Jurkat, Clone E6-1 (cell line): ENCODE results near the gene VPS8.
"Not testable (repeated sequence)": the region's sequence is repeated elsewhere in the genome, so short reads cannot be mapped to it uniquely, and the experiment has no call there.

Experiments used
- DNase-seq: peaks from one replicate; pipeline ENCODE4 v3.0.0-alpha.2; 2011; ENCODE audit warnings: low read depth, low spot score
- H3K4me3 ChIP-seq: 2 replicates; pipeline ENCODE4 v1.5.1; 2011; ENCODE audit warnings: mild to moderate bottlenecking, low read length, control low read depth, moderate library complexity

The VPS8 gene

DNA sequence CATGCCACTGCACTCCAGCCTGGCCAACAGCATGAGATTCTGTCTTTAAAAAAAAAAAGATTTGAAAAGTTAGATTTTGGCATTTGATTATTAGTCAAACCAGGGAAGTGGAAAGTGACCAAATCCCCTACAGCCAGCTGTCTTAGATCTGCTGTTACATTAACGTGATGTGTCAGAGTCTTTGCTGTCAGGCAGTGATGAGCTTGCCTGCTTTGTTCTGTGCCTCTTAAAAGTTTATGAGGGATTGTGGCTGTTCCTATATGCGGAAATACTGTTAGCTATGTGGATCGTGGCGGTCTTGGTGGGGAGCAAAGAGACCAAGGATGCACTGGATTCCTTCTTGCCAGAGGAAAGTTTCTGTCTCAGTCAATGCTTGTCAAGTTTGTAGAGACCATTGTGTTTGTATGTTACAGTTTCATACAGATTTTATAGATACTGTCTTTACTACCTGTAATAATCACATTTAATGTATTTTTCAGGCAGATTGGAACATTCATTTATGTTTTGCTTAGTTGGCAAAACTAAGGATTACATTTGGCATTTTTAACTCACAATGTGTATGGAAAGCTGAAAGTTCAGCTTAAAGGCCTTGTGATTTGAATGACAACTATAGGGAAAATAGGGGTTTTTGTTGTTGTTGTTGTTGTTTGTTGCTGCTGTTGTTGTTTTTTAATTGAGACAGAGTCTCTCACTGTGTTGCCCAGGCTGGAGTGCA lies 137.4 kb downstream of the VPS8 start:
- DNase-seq = no peak
- H3K4me3 ChIP-seq = no peak overlapping the region

DNA sequence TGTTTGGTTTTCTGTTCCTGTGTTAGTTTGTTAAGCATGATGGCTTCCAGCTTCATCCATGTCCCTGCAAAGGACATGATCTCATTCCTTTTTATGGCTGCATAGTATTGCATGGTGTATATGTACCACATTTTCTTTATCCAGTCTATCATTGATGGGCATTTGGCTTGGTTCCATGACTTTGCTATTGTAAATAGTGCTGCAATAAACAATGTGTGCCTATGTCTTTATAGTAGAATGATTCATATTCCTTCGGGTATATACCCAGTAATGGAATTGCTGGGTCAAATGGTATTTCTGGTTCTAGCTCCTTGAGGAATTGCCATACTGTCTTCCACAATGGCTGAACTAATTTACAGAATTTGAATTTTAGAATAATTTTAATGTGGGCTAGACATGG lies 138.8 kb downstream of the VPS8 start:
- not testable (repeated sequence) for DNase-seq, H3K4me3 ChIP-seq

- H3K4me3 ChIP-seq = no peak overlapping the region
- no peak for DNase-seq
Measured at GRCh38 chr3:184952671-184953070, 140.7 kb downstream of the VPS8 start.

DNA sequence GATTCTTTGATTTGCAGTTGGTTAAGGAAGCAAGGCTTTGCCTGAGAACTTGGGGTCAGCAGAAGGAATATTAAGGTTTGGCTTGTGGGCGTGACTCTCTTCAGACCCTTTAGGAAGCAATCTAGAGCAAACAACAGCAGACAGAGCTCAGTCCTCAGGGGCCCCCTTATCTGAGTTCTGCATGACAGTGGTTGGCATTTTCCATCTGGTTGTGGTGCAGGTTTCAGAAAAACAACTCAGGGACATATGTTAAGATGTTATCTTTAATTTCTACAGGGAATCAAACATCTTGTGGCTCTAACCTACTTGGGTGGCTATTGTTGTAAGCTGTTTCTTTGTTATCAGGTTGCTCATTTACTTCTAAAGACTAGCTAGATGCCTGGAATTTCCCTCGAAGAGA lies 141.4 kb downstream of the VPS8 start:
- peak; percentile 26 for DNase-seq
- H3K4me3 ChIP-seq = no peak overlapping the region

GRCh38 chr3:184954251-184954650 lies 142.3 kb downstream of the VPS8 start:
- H3K4me3 ChIP-seq = no peak overlapping the region
- no peak for DNase-seq

DNA sequence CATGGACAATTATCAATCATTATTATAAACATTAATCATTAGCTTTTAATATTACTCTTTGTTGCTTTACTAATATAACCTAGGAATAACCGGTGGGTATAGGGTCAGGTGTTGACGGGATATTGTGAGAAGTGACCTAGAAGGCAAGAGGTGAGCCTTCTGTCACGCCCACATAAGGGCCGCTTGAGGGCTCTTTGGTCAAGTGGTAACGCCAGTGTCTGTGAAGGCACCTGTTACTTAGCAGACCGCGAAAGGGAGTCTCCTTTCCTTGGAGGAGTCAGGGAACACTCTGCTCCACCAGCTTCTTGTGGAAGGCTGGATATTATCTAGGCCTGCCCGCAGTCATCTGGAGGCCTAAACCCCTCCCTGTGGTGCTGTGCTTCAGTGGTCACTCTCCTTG lies 142.9 kb downstream of the VPS8 start:
- not testable (repeated sequence) for DNase-seq, H3K4me3 ChIP-seq

DNA sequence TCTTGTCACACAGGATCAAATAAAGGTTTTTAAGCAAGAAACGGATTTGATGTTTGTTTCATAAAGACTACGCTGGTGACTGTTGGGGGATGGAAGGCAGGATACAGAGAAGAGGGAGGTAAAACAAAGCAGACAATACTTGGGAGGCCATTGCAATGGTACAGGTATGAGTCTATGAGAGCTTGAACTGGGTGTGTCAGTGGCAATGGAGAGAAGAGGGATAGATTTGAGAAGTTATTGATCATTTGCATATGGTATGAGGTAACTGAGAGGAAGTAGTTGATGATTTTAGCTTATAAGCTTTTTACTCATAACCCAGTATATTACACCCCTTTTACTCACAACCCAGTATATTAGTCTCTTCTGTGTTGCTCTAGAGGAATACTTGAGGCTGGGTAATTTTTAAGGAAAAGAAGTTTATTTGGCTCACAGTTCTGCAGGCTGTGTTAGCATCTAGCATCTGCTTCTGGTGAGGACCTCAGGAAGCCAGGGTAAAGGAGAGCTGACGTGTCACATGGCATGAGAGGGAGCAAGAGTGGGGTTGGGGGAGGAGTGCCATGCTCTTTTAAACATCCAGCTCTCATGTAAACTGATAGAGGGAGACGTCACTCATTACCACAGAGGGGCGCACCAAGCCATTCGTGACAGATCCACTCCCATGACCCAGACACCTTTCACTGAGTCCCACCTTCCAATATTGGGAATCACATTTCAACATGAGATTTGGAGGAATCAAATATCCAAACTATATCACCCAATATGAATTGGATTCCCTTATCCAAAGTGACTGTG lies 153.9 kb downstream of the VPS8 start:
- peak; percentile 10 for DNase-seq
- H3K4me3 ChIP-seq = no peak overlapping the region

GRCh38 chr3:184968115-184968514 lies 156.1 kb downstream of the VPS8 start:
- DNase-seq = no peak
- no peak overlapping the region for H3K4me3 ChIP-seq

DNA sequence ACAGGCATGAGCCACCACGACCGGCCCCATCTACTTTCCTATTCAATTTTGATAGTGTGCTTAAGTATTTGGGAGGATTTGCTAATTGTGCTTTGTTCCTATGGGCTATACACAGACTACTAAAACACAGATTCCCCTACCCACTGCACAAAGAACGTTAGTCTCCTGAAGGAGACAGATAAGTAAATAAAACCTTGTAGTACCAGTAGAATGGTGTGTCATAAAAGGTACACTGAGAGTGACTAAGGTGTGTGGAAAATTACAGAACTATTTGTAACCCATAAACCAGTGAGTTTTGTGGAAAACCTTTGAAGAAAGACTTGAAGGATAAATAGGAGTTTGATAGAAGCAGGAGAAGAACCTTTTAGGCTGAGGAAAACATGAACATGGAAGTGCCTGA lies 158.2 kb downstream of the VPS8 start:
- DNase-seq = no peak
- no peak overlapping the region for H3K4me3 ChIP-seq

- no peak for DNase-seq
- H3K4me3 ChIP-seq = no peak overlapping the region
Measured at GRCh38 chr3:184977796-184978195, 165.8 kb downstream of the VPS8 start.

DNA sequence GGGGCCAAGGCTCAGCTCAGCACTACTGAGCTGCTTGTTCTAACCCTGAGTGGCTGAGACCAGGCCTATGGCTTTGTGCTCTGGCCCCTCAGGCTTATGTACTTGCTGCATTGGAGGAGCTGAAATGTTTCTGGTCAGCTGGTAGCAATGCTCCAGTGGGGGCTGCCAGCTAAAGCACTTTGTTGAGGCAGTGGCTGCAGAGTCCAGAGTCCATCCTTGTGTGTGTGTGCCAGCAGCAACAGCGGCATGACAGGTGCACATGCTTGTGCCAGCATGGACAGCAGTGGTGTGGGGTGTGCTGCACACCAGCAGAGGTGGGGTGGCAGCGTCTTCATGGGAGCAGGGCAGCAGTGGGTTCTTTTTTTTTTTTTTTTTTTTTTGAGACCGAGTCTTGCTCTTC lies 169.1 kb downstream of the VPS8 start:
- DNase-seq = no peak
- no peak overlapping the region for H3K4me3 ChIP-seq

DNA sequence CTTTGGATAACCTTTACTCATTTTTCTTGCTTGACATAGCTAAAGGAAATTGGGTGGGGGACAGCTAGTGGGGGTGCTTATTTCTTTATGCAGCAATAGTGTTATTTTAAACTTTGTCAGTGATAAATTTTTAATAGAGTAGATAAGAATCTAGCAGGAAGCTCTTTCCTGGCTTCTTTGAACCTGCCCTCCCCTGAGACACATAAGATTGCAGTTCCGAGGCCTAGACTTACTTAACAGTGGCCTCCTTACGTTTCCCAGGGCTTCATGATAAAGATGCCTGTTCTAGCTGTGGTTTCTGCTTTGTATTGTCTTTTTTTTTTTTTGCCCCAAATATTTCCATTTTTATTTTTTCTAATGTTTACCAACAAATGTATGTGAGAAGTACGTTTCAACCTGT lies 170.1 kb downstream of the VPS8 start:
- H3K4me3 ChIP-seq = no peak overlapping the region
- peak; percentile 28 for DNase-seq

DNA sequence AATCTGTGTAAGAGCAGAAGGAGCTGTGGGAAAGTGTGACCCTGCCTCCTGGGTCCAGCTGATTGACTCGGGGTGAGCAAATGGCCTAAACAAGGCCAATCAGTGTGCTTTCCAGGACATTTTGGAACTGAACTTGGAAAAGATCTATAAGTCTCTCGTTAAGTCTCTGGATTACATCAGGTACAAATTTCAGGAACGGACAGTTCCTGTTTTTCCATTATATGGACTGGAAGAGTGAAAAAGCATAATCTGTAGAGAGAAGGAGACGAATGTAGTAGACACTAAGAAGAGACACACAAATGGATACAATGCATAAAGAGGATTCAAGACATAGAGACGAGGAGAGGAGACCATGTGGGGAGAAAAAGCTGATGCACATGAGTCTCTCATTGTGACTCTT lies 173.6 kb downstream of the VPS8 start:
- H3K4me3 ChIP-seq = no peak overlapping the region
- DNase-seq = no peak

DNA sequence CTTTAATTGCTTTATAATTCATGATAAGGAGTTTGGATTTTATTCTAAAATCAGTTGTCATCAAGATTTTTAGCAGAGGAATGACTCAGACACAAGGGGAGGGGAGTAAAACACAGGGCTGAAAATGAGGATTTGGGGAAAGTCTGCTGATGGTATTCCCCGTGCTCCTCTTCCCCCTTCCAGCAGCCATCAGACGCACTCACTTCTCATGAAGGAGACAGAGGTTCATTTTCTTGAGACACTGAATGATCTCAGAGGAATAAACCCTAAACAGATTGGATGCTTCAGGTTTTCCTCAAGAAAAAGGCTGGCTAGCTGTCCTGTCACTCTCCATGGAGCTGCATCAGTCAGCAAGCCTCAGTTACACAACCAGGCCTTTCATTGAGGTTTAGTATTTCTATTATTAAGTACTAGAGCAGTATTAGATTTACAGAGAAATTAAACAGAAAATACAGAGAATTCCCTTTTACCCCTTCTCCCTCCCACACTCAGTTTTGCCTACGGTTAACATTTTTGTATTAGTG lies 174.5 kb downstream of the VPS8 start:
- H3K4me3 ChIP-seq = no peak overlapping the region
- no peak for DNase-seq

DNA sequence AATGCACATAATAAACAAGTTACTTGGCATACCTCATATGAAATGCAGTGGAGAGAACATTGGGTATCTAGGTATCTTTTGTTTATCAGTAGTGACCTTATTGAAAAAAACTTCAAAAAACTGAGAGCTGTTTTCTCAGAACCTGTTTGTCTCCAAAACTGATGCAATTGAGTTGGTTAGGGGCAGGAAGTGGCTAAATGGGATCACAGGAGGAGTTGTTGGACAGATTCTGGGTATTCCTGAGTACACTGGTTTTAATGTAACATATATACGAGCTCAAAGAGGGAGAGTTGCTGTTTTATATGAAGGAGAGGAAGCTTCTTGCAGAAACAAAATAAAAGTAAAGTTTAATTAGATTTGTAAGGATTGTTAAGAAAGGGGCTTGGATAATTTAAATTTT lies 181.4 kb downstream of the VPS8 start:
- no peak for DNase-seq
- no peak overlapping the region for H3K4me3 ChIP-seq

DNA sequence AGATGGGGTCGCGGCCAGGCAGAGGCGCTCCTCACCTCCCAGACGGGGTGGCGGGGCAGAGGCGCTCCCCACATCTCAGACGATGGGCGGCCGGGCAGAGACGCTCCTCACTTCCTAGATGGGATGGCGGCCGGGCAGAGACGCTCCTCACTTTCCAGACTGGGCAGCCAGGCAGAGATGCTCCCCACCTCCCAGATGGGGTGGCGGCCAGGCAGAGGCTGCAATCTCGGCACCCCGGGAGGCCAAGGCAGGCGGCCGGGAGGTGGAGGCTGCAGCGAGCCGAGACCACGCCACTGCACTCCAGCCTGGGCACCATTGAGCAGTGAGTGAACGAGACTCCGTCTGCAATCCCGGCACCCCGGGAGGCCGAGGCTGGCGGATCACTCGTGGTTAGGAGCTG lies 191.9 kb downstream of the VPS8 start:
- H3K4me3 ChIP-seq, DNase-seq: not testable (repeated sequence)

GRCh38 chr3:185009650-185010049 lies 197.7 kb downstream of the VPS8 start:
- DNase-seq = no peak
- no peak overlapping the region for H3K4me3 ChIP-seq

GRCh38 chr3:185017584-185017983 lies 205.6 kb downstream of the VPS8 start:
- not testable (repeated sequence) for DNase-seq, H3K4me3 ChIP-seq

- not testable (repeated sequence) for DNase-seq, H3K4me3 ChIP-seq
Measured at GRCh38 chr3:185017996-185018395, 206.0 kb downstream of the VPS8 start.

GRCh38 chr3:185021256-185021655 lies 209.3 kb downstream of the VPS8 start:
- H3K4me3 ChIP-seq = no peak overlapping the region
- peak; percentile 19 for DNase-seq
